ENCODE measurements around the gene C19orf67.
A peak's percentile ranks its signal among the peaks of the same experiment; 100 is the strongest.

The C19orf67 gene

GRCh38 chr19:14117668-14118164 is 32.1 kb upstream of the C19orf67 start, which contains the start of gene PRKACA:
TSS of gene PRKACA (minus strand) at chr19:14117762. CDS start at chr19:14117547, 215 bp downstream.
- H3K9ac ChIP-seq, result peak within 1 kb of the TSS; percentile 97
- peaks cover 45% of the 10 kb centered on the region for H3K4me1 ChIP-seq

GRCh38 chr19:14116918-14117578 is 31.5 kb upstream of the C19orf67 start:
- Histone ChIP-seq H3K4me2 (ENCODE audit: low read length) (peak overlapping the region; percentile 92), H3K79me2 (peaks cover 41% of the 10 kb centered on the region), H3K27ac (peak overlapping the region; percentile 21), H3K4me3 (ENCODE audit: low read depth, low read length) (peak overlapping the region; percentile 83), H3K9ac (peak overlapping the region; percentile 97), H3K27me3 (ENCODE audit: control insufficient read depth, insufficient read depth, low read length) (no peaks in the 10 kb centered on the region), H3K4me1 (peaks cover 45% of the 10 kb centered on the region), H3K36me3 (ENCODE audit: control insufficient read depth, insufficient read depth, low read length) (no peaks in the 10 kb centered on the region), H2AFZ (peak overlapping the region; percentile 40), H3K9me3 (ENCODE audit: control insufficient read depth, low read length) (no peaks in the 10 kb centered on the region)
- no peak for TF ChIP-seq CTCF (IDR thresholded peaks at IDR 0.05)

More at GRCh38 chr19:14117668-14118164, 32.1 kb upstream of the C19orf67 start, which contains the start of gene PRKACA:
- peak within 1 kb of the TSS; percentile 98 for H3K4me2 ChIP-seq (ENCODE audit: low read length)
- H3K9me3 ChIP-seq (ENCODE audit: control insufficient read depth, low read length), result no peaks in the 10 kb centered on the region
- peak within 1 kb of the TSS; percentile 83 for H3K4me3 ChIP-seq (ENCODE audit: low read depth, low read length)
- H3K79me2 ChIP-seq, result peaks cover 38% of the 10 kb centered on the region
- H3K36me3 ChIP-seq (ENCODE audit: control insufficient read depth, insufficient read depth, low read length), result no peaks in the 10 kb centered on the region
- H2AFZ ChIP-seq, result peak within 1 kb of the TSS; percentile 82
- H3K27me3 ChIP-seq (ENCODE audit: control insufficient read depth, insufficient read depth, low read length), result no peaks in the 10 kb centered on the region
- TF ChIP-seq CTCF (IDR thresholded peaks at IDR 0.05), result no peak
- peak within 1 kb of the TSS; percentile 100 for H3K27ac ChIP-seq

- peak overlapping the region; percentile 40 for H2AFZ ChIP-seq
- H3K4me2 ChIP-seq (ENCODE audit: low read length), result peak overlapping the region; percentile 92
- H3K9me3 ChIP-seq (ENCODE audit: control insufficient read depth, low read length), result no peaks in the 10 kb centered on the region
- peak overlapping the region; percentile 97 for H3K9ac ChIP-seq
- no peaks in the 10 kb centered on the region for H3K36me3 ChIP-seq (ENCODE audit: control insufficient read depth, insufficient read depth, low read length)
- TF ChIP-seq CTCF (IDR thresholded peaks at IDR 0.05), result no peak
- peak overlapping the region; percentile 21 for H3K27ac ChIP-seq
- H3K4me3 ChIP-seq (ENCODE audit: low read depth, low read length), result peak overlapping the region; percentile 83
- H3K27me3 ChIP-seq (ENCODE audit: control insufficient read depth, insufficient read depth, low read length), result no peaks in the 10 kb centered on the region
- peaks cover 45% of the 10 kb centered on the region for H3K4me1 ChIP-seq
- H3K79me2 ChIP-seq, result peaks cover 45% of the 10 kb centered on the region
Observed at GRCh38 chr19:14116525-14116917, 30.9 kb upstream of the C19orf67 start.

- Histone ChIP-seq H3K4me3 (ENCODE audit: low read depth, low read length) (no peak overlapping the region), H3K27ac (peak overlapping the region; percentile 3)
Observed at GRCh38 chr19:14115756-14116155, 30.2 kb upstream of the C19orf67 start.

More at GRCh38 chr19:14115756-14116155, 30.2 kb upstream of the C19orf67 start:
- no peaks in the 10 kb centered on the region for H3K27me3 ChIP-seq (ENCODE audit: control insufficient read depth, insufficient read depth, low read length)
- H3K4me1 ChIP-seq, result peaks cover 42% of the 10 kb centered on the region
- no peak overlapping the region for H2AFZ ChIP-seq
- no peak overlapping the region for H3K4me2 ChIP-seq (ENCODE audit: low read length)
- H3K36me3 ChIP-seq (ENCODE audit: control insufficient read depth, insufficient read depth, low read length), result no peaks in the 10 kb centered on the region
- no peaks in the 10 kb centered on the region for H3K9me3 ChIP-seq (ENCODE audit: control insufficient read depth, low read length)
- H3K9ac ChIP-seq, result no peak overlapping the region
- H3K79me2 ChIP-seq, result peaks cover 46% of the 10 kb centered on the region
- no peak for TF ChIP-seq CTCF (IDR thresholded peaks at IDR 0.05)
